GM18511 (cell line): ENCODE data around the gene MFSD6.
"Not testable (repeated sequence)": the region's sequence is repeated elsewhere in the genome, so short reads cannot be mapped to it uniquely, and the experiment has no call there.

Experiments used
- ATAC-seq: cut with Tn5 transposase; IDR thresholded peaks from one replicate; pipeline ENCODE4 v1.9.1; 2021; ENCODE audit warnings: mild to moderate bottlenecking, moderate library complexity; ENCODE audit not compliant: unreplicated experiment

The MFSD6 gene

DNA sequence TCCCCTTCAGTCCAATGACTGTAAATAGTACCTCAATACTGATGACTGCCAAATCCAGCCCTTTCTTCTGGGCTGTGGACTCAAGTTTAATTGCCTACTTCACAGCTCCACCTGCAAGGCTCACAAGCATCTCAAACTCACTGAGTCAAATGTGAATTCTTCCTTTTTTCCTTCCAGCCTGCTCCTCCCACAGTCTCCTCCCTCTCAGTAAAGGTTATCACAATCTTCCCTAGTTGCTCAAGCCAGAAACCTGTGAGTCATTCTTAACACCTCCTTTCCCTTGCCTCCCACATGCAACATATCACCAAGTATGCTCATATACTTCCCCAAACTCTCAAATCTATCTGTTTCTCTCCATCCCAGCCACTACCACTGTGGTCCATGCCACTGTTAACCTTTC is 3.7 kb upstream of the MFSD6 start:
- ATAC-seq: no peak

- no peak for ATAC-seq
These were observed 3.1 kb upstream of the MFSD6 start for GRCh38 chr2:190405070-190405469.

- no peak for ATAC-seq
These were observed 2.2 kb upstream of the MFSD6 start for GRCh38 chr2:190405995-190406394.

GRCh38 chr2:190406805-190407204 is 1.4 kb upstream of the MFSD6 start:
- no peak for ATAC-seq

- no peak for ATAC-seq
These were observed 901 bp upstream of the MFSD6 start for GRCh38 chr2:190407246-190407661.

DNA sequence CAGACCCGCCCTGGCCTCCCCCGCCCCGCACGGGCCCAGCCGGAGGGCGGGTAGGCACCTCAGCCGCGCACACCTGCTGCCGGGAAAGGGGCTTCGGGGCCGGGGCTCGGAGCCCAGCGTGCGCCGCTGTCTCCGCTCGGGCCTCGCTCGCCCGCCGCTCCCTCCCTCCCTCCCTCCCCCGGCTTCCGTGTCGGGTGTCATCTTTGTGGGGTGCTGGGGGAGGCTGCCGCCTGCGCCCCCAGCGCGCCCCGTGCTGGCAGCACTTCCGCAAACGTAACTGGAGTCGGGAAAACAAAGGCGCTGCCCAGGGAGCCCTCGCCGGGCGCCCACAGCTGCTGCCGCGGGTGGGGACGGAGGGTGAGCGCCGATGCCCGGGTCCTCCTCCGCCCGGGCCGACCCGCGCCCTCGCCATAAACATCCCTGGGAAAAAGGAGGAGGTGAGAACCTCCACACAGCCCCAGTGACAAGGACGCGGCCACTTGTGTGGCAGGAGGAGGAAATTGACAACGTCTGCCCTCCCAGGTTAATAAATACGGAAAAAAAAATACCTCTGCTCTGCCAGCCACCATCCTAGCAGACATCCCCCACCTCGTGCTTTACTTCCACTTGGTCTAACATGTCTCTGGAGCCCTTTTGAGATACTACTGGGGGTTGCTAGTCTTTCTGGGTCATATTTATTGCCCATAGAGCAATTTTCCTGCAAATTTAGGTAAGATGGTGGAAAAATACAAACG is 550 bp downstream of the MFSD6 start:
- ATAC-seq: peak; percentile 70

- ATAC-seq: no peak
These were observed 1.5 kb downstream of the MFSD6 start for GRCh38 chr2:190409616-190410015.

- no peak for ATAC-seq
These were observed 2.0 kb downstream of the MFSD6 start for GRCh38 chr2:190410166-190410565.

- no peak for ATAC-seq
These were observed 4.8 kb downstream of the MFSD6 start for GRCh38 chr2:190412966-190413365.

- ATAC-seq: peak; percentile 33
These were observed 5.3 kb downstream of the MFSD6 start for GRCh38 chr2:190413421-190413820.

GRCh38 chr2:190415251-190415650 is 7.1 kb downstream of the MFSD6 start:
- ATAC-seq: no peak

- peak; percentile 59 for ATAC-seq
These were observed 7.9 kb downstream of the MFSD6 start for GRCh38 chr2:190415794-190416775.

GRCh38 chr2:190417045-190417842 is 9.1 kb downstream of the MFSD6 start:
- no peak for ATAC-seq

DNA sequence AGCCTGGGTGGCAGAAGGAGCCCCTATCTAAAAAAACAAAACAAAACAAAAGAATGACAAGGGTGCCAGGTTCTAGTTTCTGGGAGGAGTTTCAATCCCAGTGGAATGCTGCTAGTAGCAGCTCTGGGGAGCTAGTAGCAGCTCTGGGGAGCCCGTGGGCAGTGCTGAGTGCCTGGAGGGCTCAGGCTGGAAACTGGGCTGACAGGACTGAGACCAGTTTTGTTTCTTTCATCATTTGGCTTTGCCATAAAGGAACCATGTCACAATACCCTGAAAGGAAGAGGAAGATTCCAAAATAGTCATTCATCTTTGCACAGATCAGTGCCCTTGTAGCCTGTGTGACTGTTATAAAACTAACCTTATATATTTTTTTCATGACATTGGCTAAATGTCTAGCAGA is 10.6 kb downstream of the MFSD6 start:
- ATAC-seq: no peak

GRCh38 chr2:190420801-190421200 is 12.6 kb downstream of the MFSD6 start:
- no peak for ATAC-seq

GRCh38 chr2:190425221-190425866 is 17.2 kb downstream of the MFSD6 start:
- ATAC-seq: no peak

GRCh38 chr2:190425883-190426658 is 17.9 kb downstream of the MFSD6 start:
- ATAC-seq: no peak

DNA sequence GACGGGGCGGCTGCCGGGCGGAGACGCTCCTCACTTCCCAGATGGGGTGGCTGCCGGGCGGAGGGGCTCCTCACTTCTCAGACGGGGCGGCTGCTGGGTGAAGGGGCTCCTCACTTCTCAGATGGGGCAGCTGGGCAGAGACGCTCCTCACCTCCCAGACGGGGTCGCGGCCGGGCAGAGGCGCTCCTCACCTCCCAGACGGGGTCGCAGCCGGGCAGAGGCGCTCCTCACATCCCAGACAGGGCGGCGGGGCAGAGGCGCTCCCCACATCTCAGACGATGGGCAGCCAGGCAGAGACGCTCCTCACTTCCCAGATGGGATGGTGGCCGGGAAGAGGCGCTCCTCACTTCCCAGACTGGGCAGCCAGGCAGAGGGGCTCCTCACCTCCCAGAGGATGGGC is 22.7 kb downstream of the MFSD6 start:
- not testable (repeated sequence) for ATAC-seq

GRCh38 chr2:190431907-190432306 is 23.8 kb downstream of the MFSD6 start:
- ATAC-seq: no peak
